LHCN-M2 (cell line): ENCODE measurements around the gene ITPKB. TPM values are rescaled to one million over a fixed set of nuclear protein-coding genes. Genes with fewer than 3 reads are reported as not detected.
"Not testable (repeated sequence)": the region's sequence is repeated elsewhere in the genome, so short reads cannot be mapped to it uniquely, and the experiment has no call there.

Experiments
- DNase-seq: peaks from one replicate; pipeline ENCODE4 v3.0.0-alpha.2; 2012; ENCODE audit warnings: low read depth
- total RNA-seq: library from RNA; depleted of rRNA; stranded (reverse); fragments of >200 nt; gene quantifications from 2 replicates; pipeline ENCODE4 v1.2.3, GENCODE V29; 2014

The ITPKB gene
- total RNA-seq, 1 experiment from 2014 or later, result 0.40 TPM

DNA sequence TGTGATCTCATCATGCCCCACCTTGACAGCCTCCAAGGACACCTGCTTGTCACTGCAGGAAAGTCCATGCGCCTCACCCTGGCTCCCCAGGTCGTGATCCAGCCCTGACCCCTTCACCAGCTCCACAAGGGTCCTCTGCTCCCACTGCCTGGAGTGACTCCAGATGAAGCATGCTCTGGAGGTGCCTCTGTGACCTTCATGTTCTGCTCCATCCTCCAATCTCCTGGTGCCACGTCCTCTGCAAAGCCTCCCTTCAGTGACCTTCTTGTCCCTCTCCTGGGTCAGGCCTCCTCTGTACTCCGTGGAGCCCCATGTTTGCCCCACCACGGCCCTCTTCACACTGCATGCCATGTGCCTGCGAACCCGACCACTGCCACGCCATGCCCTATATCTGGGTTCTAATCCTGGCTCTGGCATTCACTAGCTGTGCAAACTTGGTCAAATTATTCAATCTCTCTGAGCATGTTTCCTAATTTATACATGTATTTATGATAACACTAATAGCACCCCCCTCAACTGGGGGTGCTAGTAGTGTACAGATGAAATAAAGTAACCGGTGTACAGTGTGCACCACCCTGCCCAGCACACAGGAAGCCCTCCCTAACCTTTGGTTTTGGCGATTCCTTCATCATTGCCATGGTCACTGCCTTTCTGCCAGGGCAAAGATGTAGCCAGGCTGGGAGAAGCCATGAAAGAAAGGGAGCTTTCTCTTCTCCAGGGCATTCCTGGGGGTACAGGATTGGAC is 113.1 kb downstream of the ITPKB start:
- DNase-seq, result no peak

GRCh38 chr1:226625326-226625725 is 113.8 kb downstream of the ITPKB start:
- DNase-seq, result no peak

- DNase-seq, result no peak
Observed at GRCh38 chr1:226624526-226624925, 114.6 kb downstream of the ITPKB start.

GRCh38 chr1:226622012-226622411 is 117.1 kb downstream of the ITPKB start:
- DNase-seq, result no peak

- DNase-seq, result no peak
Observed at GRCh38 chr1:226619031-226619430, 120.1 kb downstream of the ITPKB start.

GRCh38 chr1:226618380-226618779 is 120.7 kb downstream of the ITPKB start:
- DNase-seq, result no peak

GRCh38 chr1:226617719-226618118 is 121.4 kb downstream of the ITPKB start:
- DNase-seq, result not testable (repeated sequence)

DNA sequence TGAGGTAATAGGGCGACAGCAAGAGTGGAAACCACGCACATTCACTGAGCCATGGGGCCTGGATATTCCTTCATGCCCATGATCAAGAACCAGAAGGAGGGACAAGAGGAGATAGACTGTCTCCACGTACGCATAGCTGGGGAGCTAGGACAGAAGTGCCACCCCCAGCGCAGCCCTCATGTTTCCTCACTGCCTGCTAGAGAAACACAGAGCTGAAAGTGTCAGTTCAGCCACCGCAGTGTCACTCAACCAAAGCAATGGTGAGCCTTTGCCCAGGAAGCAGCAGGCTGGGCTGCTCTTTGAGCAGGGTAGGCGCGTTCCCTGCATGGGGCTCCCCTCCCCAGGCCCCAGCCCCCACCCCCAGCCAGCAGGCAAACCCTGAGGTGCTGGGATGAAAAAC is 122.0 kb downstream of the ITPKB start:
- DNase-seq, result no peak

DNA sequence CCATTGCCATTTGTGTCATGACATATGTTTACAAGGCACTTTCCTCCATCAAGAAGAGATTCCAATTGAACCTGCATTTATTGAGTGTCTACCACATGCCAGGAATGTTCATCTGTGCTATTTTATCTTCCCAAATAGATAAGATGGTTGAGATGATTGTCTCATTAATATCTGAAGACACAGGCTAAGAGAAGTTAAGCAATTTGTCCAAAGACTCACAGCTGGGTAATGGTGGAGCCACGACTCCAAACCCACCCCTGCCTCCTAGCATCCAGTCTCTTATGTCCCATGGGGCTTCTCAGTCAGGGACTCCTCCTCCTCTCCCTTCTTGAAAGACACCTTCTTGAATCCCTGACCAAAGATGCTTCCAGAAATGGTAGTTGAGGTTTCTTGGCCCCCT is 122.4 kb downstream of the ITPKB start:
- DNase-seq, result no peak

DNA sequence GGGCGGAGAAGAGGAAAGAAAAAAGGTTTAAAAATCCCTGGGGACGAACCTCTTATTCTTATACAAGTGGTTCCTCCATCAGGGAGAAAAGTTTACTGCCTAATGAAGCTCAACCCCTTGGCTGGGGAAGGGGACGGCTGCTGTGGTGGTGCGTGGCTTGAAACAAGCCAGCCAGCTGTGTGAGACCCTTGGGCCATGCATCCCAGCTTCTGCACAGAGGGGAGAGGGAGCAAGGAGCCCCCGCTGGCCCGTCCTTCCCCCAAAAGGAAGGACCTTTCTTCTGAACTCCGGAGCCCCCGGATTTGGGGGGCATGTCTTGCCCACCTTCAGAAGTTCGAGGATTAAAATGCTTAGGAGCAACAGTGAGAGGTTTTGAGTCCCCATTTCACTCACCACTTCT is 123.2 kb downstream of the ITPKB start:
- no peak for DNase-seq

- DNase-seq, result not testable (repeated sequence)
Observed at GRCh38 chr1:226611980-226612379, 127.1 kb downstream of the ITPKB start.

- DNase-seq, result no peak
Observed at GRCh38 chr1:226611301-226611700, 127.8 kb downstream of the ITPKB start.

DNA sequence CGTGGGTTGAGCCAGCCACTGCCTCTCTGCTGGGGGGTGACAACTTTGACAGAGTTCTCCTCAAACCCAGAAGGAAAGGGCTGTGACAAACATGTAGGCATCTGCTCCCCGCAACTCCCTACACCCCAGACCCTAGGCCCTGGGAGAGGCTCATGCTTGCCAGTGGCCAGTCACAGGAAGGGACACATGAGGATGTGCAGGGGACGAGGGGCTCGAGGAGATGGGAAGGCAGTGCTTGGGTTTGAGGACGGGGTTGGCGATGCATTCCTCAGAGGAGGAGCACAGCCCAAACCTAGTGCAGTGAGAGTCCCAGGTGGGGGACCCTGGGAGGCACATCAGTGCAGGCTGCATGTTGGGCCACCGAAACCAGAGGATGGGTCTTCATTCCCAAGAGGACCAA is 128.4 kb downstream of the ITPKB start:
- no peak for DNase-seq

- DNase-seq, result peak; percentile 26
Observed at GRCh38 chr1:226609836-226610455, 129.1 kb downstream of the ITPKB start.

- DNase-seq, result peak; percentile 45
Observed at GRCh38 chr1:226608699-226609505, 130.2 kb downstream of the ITPKB start.

- DNase-seq, result no peak
Observed at GRCh38 chr1:226607821-226608220, 131.3 kb downstream of the ITPKB start.

GRCh38 chr1:226607268-226607660 is 131.8 kb downstream of the ITPKB start:
- no peak for DNase-seq

GRCh38 chr1:226606311-226607267 is 132.5 kb downstream of the ITPKB start:
- DNase-seq, result no peak

- DNase-seq, result no peak
Observed at GRCh38 chr1:226605318-226605950, 133.6 kb downstream of the ITPKB start.

- DNase-seq, result no peak
Observed at GRCh38 chr1:226604560-226605317, 134.3 kb downstream of the ITPKB start.
